GM19395 (cell line): ENCODE results near the gene RETREG3.
"Not testable (repeated sequence)": the region's sequence is repeated elsewhere in the genome, so short reads cannot be mapped to it uniquely, and the experiment has no call there.

Source experiments
- ATAC-seq: cut with Tn5 transposase; IDR thresholded peaks from one replicate; pipeline ENCODE4 v1.9.1; 2021; ENCODE audit warnings: mild to moderate bottlenecking, moderate library complexity; ENCODE audit not compliant: unreplicated experiment

The RETREG3 gene

DNA sequence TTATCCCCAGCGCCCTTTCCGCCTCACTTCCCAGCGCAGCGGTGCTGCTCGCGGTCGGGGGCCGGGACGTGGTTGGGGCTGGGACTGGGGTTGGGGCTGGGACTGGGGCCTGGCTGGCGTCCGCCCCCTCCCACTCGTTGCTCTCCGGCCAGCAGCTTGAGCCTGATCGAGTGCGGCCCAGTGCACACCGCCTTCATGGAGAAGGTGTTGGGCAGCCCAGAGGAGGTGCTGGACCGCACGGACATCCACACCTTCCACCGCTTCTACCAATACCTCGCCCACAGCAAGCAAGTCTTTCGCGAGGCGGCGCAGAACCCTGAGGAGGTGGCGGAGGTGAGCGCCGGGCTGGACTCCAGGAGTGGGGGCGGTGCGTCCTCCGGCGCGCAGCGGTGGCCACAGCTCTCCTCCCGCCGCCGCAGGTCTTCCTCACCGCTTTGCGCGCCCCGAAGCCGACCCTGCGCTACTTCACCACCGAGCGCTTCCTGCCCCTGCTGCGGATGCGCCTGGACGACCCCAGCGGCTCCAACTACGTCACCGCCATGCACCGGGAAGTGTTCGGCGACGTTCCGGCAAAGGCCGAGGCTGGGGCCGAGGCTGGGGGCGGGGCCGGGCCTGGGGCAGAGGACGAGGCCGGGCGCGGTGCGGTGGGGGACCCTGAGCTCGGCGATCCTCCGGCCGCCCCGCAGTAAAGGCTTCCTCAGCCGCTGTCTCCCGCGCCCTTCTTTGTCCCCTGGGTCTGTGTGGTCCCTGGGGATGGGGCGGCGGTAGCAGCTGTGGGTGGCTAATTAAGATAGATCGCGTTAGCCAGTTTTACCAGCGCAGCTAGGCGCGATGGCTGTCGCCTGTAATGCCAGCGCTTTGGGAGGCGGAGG lies 54.7 kb downstream of the RETREG3 start:
- peak; percentile 80 for ATAC-seq

DNA sequence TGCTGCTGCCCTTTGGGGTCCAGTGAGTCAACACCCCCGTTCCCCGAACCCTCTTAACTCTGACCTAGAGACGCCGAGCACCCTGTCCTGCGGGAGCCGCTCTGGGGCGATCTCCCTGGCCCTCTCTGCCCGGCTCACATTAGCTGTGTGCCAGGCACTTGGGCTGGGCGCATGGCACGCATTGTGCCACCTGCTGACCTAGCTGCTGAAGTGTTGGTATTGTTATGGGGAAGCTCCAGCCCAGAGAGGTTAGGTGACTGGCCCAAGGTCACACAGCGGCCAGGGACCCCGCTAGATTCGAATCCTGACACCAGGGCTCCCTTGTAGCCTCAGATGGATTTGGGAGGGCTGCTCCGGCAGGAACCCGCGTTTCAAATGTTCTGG lies 55.3 kb downstream of the RETREG3 start:
- no peak for ATAC-seq

- no peak for ATAC-seq
These were observed 55.9 kb downstream of the RETREG3 start for GRCh38 chr17:42553161-42553818.

- ATAC-seq, result not testable (repeated sequence)
These were observed 56.4 kb downstream of the RETREG3 start, which contains the start of gene HSD17B1 for GRCh38 chr17:42552736-42553135. Gene HSD17B1, plus strand, starts transcription at chr17:42552923. Its CDS starts 11 bp downstream, at chr17:42552934.

DNA sequence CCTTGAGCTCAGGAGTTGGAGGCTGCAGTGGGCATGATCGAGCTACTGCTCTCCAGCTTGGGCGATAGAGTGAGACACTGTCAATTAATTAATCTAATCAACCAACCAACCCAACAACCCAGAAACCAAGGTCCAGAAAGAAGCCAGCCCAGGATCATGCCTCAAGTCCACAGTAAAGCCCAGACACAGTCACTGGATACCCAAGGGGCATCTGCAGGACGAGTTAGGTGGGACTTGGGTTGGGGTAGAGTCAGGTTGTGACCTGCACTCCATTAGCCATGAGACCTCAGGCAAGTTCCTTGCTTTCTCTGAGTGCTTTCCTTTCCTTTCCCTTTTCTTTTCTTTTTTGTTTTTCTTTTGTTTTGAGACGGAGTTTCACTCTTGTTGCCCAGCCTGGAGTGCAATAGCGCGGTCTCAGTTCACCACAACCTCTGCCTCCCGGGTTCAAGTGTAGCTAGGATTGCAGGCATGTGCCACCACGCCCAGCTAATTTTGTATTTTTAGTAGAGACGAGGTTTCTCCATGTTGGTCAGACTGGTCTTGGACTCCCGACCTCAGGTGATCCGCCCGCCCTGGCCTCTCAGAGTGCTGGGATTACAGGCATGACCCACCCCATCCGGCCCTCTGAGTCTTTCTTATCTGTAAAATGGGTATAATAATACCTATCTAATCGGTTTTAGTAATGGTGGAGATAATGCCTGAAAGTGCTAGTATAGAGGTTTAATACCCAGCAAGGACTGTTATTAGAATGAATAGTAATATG lies 60.0 kb downstream of the RETREG3 start:
- ATAC-seq, result no peak

DNA sequence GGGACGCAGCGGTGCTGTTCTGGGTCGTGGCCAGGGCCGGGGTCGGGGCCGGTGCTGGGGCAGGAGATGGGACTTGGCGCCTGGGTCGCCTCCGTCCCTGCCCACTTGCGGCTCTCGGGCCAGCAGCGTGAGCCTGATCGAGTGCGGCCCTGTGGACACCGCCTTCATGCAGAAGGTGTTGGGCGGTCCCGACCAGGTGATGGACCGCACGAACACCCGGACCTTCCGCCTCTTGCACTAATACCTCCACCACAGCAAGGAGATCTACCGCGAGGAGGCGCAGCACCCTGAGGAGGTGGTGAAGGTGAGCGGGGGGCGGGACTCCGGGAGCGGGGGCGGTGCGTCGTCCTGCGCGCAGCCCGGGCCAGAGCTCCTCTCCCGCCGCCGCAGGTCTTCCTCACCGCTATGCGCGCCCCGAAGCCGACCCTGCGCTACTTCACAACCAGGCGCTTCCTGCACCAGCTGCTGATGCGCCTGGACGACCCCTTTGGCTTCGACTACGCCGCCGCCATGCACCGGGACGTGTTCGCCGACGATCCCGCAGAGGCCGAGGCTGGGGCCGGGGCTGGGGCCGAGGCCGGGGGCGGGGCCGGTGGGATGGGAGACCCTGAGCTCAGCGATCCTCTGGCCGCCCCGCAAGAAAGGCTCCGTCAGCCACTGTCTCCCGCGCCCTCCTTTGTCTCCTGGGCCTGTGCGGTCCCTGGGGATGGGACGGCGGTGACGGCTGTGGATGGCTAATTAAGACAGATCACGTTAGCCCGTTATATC lies 60.9 kb downstream of the RETREG3 start:
- ATAC-seq, result peak; percentile 59

DNA sequence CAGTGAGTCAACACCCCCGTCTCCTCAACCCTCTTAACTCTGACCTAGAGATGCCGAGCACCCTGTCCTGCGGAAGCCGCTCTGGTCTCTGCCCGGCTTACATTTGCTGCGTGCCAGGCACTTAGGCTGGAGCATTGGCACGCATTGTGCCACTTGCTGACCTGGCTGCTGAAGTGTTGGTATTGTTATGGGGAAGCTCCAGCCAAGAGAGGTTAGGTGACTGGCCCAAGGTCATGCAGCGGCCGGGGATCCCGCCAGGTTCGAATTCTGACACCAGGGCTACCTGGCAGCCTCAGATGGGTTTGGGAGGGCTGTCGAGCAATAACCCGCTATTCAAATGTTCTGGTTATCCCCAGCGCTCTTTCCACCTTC lies 61.5 kb downstream of the RETREG3 start:
- ATAC-seq, result no peak

- ATAC-seq, result no peak
These were observed 62.1 kb downstream of the RETREG3 start for GRCh38 chr17:42547001-42547461.

DNA sequence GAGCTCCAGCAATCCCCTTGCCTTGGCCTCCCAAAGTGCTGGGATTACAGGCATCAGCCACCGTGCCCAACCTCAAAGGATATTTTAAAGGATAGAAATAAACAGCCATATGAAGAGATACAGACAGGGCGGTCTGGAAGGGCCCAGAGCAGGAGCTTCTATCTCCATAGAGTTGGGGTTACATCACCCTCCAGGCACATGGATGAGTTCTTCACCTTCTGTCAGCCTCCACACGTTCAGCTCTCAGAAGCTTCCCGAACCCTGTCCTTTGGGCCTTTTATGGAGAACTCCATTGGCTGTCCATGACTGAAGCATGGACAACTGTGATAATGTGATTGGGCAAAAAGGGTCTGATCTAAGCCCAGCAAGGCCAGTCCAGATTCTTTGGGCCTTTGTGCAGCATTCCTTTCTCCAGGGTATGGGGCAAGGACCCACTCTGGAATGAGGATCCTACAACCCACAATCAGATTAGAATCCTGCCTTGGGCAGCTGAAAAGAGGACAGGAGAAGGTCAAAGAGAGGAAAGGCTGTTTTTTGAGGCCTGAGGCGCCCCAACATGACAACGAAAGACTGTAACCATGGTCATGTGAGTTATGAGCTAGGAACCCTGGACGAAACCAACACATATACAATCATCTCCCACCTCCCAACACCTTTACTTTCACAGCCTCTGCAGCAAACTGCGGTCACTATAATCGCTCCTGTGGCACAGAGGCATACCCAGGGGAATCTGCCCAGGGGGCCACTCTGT lies 63.2 kb downstream of the RETREG3 start:
- ATAC-seq, result not testable (repeated sequence)

DNA sequence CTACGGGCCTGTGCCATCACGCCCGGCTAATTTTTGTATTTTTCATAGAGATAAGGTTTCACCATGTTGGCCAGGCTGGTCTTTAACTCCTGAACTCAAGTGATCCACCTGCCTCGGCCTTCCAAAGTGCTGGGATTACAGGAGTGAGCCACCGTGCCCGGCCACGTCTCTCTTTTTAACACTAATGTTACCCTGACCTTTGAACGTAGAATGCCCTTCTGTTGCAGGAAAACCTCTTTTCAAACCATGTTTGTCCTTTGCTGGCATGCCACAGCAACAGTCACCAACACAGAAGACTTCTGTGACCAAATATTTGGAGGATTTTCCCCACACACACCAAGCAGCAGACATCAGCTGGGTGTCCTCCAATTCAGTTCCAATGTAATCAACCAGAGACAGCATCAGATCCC lies 64.3 kb downstream of the RETREG3 start:
- ATAC-seq, result no peak

DNA sequence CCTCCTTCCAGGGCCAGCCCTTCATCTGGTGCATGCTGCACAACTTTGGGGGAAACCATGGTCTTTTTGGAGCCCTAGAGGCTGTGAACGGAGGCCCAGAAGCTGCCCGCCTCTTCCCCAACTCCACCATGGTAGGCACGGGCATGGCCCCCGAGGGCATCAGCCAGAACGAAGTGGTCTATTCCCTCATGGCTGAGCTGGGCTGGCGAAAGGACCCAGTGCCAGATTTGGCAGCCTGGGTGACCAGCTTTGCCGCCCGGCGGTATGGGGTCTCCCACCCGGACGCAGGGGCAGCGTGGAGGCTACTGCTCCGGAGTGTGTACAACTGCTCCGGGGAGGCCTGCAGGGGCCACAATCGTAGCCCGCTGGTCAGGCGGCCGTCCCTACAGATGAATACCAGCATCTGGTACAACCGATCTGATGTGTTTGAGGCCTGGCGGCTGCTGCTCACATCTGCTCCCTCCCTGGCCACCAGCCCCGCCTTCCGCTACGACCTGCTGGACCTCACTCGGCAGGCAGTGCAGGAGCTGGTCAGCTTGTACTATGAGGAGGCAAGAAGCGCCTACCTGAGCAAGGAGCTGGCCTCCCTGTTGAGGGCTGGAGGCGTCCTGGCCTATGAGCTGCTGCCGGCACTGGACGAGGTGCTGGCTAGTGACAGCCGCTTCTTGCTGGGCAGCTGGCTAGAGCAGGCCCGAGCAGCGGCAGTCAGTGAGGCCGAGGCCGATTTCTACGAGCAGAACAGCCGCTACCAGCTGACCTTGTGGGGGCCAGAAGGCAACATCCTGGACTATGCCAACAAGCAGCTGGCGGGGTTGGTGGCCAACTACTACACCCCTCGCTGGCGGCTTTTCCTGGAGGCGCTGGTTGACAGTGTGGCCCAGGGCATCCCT lies 65.7 kb downstream of the RETREG3 start:
- no peak for ATAC-seq

GRCh38 chr17:42541041-42541833 lies 67.9 kb downstream of the RETREG3 start:
- no peak for ATAC-seq

DNA sequence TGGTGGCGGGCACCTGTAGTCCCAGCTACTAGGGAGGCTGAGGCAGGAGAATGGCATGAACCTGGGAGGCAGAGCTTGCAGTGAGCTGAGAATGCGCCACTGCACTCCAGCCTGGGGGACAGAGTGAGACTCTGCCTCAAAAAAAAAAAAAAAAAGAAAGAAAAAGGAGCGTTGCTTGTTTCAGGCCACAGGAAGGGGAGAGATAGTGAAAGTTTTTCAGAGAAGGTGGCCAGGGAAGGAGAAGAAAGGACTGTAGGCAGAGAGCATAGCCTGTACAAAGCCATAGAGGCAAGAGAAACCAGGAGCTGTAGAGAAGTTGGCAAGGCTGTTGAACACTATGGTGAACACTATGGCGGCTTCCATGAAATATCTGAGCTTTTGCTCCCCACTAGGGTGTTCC lies 68.6 kb downstream of the RETREG3 start:
- not testable (repeated sequence) for ATAC-seq

- ATAC-seq, result no peak
These were observed 70.7 kb downstream of the RETREG3 start for GRCh38 chr17:42538482-42538881.

GRCh38 chr17:42537826-42538451 lies 71.2 kb downstream of the RETREG3 start:
- ATAC-seq, result no peak

DNA sequence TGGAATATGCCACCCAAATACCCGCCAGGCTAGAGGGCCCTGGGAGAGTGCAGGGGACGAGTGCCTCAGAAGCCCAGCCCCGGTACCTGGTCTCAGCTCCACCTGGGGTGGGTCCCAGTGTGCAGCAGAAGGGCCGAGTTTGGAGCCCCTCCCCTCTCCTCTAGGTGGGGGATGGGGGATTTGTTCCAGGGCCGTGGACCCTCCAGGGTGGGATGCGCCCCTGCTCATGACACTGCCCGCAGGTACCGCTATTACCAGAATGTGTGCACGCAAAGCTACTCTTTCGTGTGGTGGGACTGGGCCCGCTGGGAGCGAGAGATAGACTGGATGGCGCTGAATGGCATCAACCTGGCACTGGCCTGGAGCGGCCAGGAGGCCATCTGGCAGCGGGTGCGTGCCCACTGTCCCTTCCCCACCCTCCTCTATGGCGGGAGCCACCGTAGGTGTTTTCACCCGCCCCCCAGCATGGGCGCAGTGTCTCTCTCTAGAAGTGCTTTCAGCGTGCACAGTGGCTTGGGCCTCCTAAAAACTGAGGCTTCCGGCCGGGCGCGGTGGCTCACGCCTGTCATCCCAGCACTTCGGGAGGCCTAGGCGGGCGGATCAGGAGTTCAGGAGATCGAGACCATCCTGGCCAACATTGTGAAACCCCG lies 71.9 kb downstream of the RETREG3 start:
- no peak for ATAC-seq
